ENCODE measurements around the gene DDX28. TPM values are rescaled to one million over a fixed set of nuclear protein-coding genes. Genes with fewer than 3 reads are reported as not detected.
"Not testable (repeated sequence)": the region's sequence is repeated elsewhere in the genome, so short reads cannot be mapped to it uniquely, and the experiment has no call there.

DDX28 gene
- polyA plus RNA-seq, 5 donors = 5.1 to 7.6 (median 6.8) TPM

- DNase-seq = peak; percentile 31 to 55
These were observed 17.7 kb upstream of the DDX28 start for GRCh38 chr16:68040506-68041288.

- no peak for DNase-seq
These were observed 15.0 kb upstream of the DDX28 start for GRCh38 chr16:68037841-68038597.

- DNase-seq = no peak
These were observed 12.2 kb upstream of the DDX28 start for GRCh38 chr16:68035227-68035626.

GRCh38 chr16:68033101-68033500, 10.1 kb upstream of the DDX28 start:
- DNase-seq = no peak

GRCh38 chr16:68031951-68032350, 8.9 kb upstream of the DDX28 start:
- no peak for DNase-seq

- not testable (repeated sequence) for DNase-seq
These were observed 7.1 kb upstream of the DDX28 start for GRCh38 chr16:68030108-68030507.

- DNase-seq = no peak
These were observed 6.0 kb upstream of the DDX28 start for GRCh38 chr16:68028996-68029395.

GRCh38 chr16:68022278-68022727, 729 bp downstream of the DDX28 start:
- DNase-seq = no peak

GRCh38 chr16:68021490-68021889, 1.5 kb downstream of the DDX28 start:
- DNase-seq = no peak

- no peak for DNase-seq
These were observed 3.8 kb downstream of the DDX28 start for GRCh38 chr16:68019167-68019680.

GRCh38 chr16:68015681-68016080, 7.4 kb downstream of the DDX28 start, which contains the start of gene DPEP2NB:
Gene DPEP2NB (minus strand): TSS chr16:68015911. CDS start chr16:68015770, 141 bp downstream.
- DNase-seq = no peak

GRCh38 chr16:68013440-68013839, 9.6 kb downstream of the DDX28 start:
- no peak for DNase-seq

- not testable (repeated sequence) for DNase-seq
These were observed 13.2 kb downstream of the DDX28 start for GRCh38 chr16:68009872-68010271.

- DNase-seq = no peak
These were observed 13.8 kb downstream of the DDX28 start for GRCh38 chr16:68009157-68009735.

GRCh38 chr16:68005786-68006286, 17.2 kb downstream of the DDX28 start:
- DNase-seq = no peak

- no peak for DNase-seq
These were observed 17.8 kb downstream of the DDX28 start for GRCh38 chr16:68005211-68005610.

- DNase-seq = no peak
These were observed 20.0 kb downstream of the DDX28 start for GRCh38 chr16:68003031-68003430.

- no peak for DNase-seq
These were observed 22.6 kb downstream of the DDX28 start for GRCh38 chr16:68000450-68000849.

GRCh38 chr16:67999985-68000384, 23.0 kb downstream of the DDX28 start:
- no peak for DNase-seq

GRCh38 chr16:67998779-67999688, 24.0 kb downstream of the DDX28 start, which contains the start of gene DPEP2:
Gene DPEP2 (minus strand): TSS chr16:67999484. CDS start chr16:67993212, 6,272 bp downstream.
- not testable (repeated sequence) for DNase-seq
